Putamen (tissue), 1 donor: ENCODE measurements around the gene ARMC9.

ENCODE experiments used
- DNase-seq: peaks from one replicate; pipeline ENCODE4 v3.0.0-alpha.2; 2016; ENCODE audit warnings: low spot score

Gene ARMC9

DNA sequence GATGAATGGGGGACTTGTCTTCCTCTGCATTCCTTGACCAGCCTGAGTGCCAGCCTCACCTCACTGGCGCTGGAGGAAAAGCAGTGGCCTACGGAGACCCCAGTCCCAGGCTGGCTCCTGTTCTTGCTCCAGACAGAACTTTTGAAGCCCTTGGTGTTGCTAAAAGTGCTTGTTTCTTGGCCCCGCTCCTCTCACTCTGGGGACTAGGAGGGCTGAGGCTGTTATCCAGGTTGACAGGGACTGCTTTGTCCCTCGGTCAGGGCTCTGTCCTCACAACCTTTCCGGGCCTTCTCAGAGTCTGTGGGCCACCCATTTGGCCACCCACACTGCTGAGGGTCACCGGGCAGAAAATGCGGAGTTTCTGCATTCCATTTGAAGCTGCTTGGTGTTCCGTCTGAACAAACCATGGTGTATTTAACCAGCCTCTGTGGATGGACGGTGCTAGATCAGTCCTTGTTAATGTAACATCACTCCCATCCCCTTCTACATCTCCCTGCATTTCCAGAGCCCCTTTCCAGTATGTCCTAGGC, 222.7 kb downstream of the ARMC9 start:
- no peak for DNase-seq

DNA sequence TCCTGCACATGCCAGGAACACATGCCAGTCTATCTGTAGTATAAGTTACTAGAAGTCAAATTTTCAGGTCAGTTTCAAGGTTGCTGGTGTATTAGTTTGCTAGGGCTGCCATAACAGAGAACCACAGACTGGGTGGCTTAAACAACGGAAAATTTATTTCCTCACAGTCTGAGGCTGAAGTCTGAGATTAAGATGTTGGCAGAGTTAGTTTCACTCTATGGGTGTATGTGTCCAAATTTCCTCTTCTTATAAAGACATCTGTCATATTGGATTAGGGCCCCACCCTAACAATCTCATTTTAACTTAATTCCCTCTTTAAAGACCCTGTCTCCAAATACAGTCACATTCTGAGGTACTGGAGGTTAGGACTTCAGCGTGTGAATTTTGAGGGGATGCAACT, 223.6 kb downstream of the ARMC9 start:
- DNase-seq, result no peak

DNA sequence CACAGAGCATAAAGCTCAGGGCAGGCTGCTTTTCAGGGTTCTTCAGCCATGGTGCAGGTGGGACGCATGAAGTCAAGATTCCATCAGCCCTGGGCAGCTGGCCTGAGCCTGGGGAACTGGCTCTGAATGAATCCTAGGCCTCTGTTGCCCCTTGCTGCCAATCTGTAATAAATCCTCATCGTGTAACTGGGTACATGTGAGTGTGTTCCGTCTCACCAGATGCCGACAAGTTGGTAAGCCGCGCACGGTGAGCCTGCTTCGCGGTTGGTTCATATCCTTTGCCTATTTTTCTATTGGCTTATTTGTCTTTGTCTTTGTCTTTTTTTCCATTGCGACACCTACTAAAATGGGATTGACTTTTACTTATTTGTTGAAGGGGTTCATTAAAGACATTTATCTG, 224.7 kb downstream of the ARMC9 start:
- no peak for DNase-seq
